GM11168 (cell line): ENCODE measurements around the gene IFITM1.
"Not testable (repeated sequence)": the region's sequence is repeated elsewhere in the genome, so short reads cannot be mapped to it uniquely, and the experiment has no call there.

Source experiments
- in situ Hi-C: fragments of 300-500 bp; cut with MboI; formaldehyde crosslinking; loops from one replicate; pipeline ENCODE4 v1.12.0; 2022; ENCODE audit warnings: low sequenced_read_pairs; ENCODE audit not compliant: unreplicated experiment

IFITM1 gene

GRCh38 chr11:313787-314553, at the start of gene IFITM1:
Gene IFITM1 (plus strand): TSS chr11:314040. CDS start chr11:314171, 131 bp downstream.
- in situ Hi-C loops: no loop called here

- in situ Hi-C loops: no loop called here
Measured at GRCh38 chr11:266676-267439, 47.0 kb upstream of the IFITM1 start.

- in situ Hi-C loops: no loop called here
Measured at GRCh38 chr11:267491-267994, 46.3 kb upstream of the IFITM1 start.

GRCh38 chr11:268716-269145, 45.1 kb upstream of the IFITM1 start:
- in situ Hi-C loops: not testable (repeated sequence)

GRCh38 chr11:269146-269890, 44.5 kb upstream of the IFITM1 start:
- in situ Hi-C loops: no loop called here

- in situ Hi-C loops: no loop called here
Measured at GRCh38 chr11:270451-271318, 43.2 kb upstream of the IFITM1 start.

- in situ Hi-C loops: no loop called here
Measured at GRCh38 chr11:271319-271715, 42.5 kb upstream of the IFITM1 start.

- in situ Hi-C loops: no loop called here
Measured at GRCh38 chr11:272195-272930, 41.5 kb upstream of the IFITM1 start.

GRCh38 chr11:272931-273198, 41.0 kb upstream of the IFITM1 start:
- in situ Hi-C loops: no loop called here

- in situ Hi-C loops: no loop called here
Measured at GRCh38 chr11:276219-276618, 37.6 kb upstream of the IFITM1 start.

GRCh38 chr11:278001-278951, 35.6 kb upstream of the IFITM1 start, which contains the start of gene NLRP6:
Gene NLRP6 (plus strand): TSS chr11:278407. CDS start chr11:278570, 163 bp downstream.
- in situ Hi-C loops: no loop called here

- in situ Hi-C loops: no loop called here
Measured at GRCh38 chr11:279040-279965, 34.5 kb upstream of the IFITM1 start.

GRCh38 chr11:279966-280705, 33.7 kb upstream of the IFITM1 start:
- in situ Hi-C loops: no loop called here

GRCh38 chr11:280706-281485, 32.9 kb upstream of the IFITM1 start:
- in situ Hi-C loops: no loop called here

- in situ Hi-C loops: no loop called here
Measured at GRCh38 chr11:281486-282161, 32.2 kb upstream of the IFITM1 start.
